ENCODE results near the gene JAZF1.

Gene JAZF1

GRCh38 chr7:28096713-28097112 lies 83.9 kb downstream of the JAZF1 start:
- CTCF ChIA-PET = interaction anchor here (0.6 to 7.9 kb wide), 17 partner anchors 9 to 901 kb away, joined by 3 to 46 read pairs (median 4); no protein-coding TSS in a partner anchor
- POLR2A ChIA-PET = interaction anchor here (0.5 to 0.6 kb wide), 2 partner anchors 28 to 874 kb away, joined by 3 to 4 read pairs; no protein-coding TSS in a partner anchor

GRCh38 chr7:28095231-28095630 lies 85.4 kb downstream of the JAZF1 start:
- Histone ChIP-seq H3K9me3 (ENCODE audit: control extremely low read depth in 1 of 5, control insufficient read depth in 4 of 5, insufficient read depth in 2 of 5, low read depth in 1 of 5, low read length in 4 of 5) (no peaks in the 10 kb centered on the region), H3K36me3 (ENCODE audit: control insufficient read depth in 4 of 4, insufficient read depth in 4 of 4, low read length in 3 of 4) (no peaks in the 10 kb centered on the region), H3K4me1 (ENCODE audit: control extremely low read depth in 1 of 4, control insufficient read depth in 4 of 4, insufficient read depth in 4 of 4, low read length in 3 of 4) (no peaks in the 10 kb centered on the region), H3K27me3 (replicated peaks in 2 of 5; ENCODE audit: control insufficient read depth in 4 of 5, insufficient read depth in 5 of 5, low read length in 4 of 5) (peaks cover 0 to 2% (median 0%) of the 10 kb centered on the region in 5 experiments), H3K4me3 (ENCODE audit: control insufficient read depth in 1 of 7, extremely low read depth in 1 of 7, insufficient read depth in 4 of 7, low read depth in 2 of 7, low read length in 6 of 7) (no peak overlapping the region), H3K27ac (ENCODE audit: insufficient read depth in 1 of 2, low read depth in 1 of 2, low read length in 2 of 2, poor library complexity in 1 of 2, severe bottlenecking in 2 of 2) (no peak overlapping the region)
- ChIA-PET POLR2A (no interaction called here), CTCF (interaction anchor here (0.6 to 7.9 kb wide), 9 partner anchors 12 to 1012 kb away, joined by 3 to 46 read pairs (median 4); no protein-coding TSS in a partner anchor)
- DNase-seq = no peak
- WGBS (ENCODE audit: insufficient coverage) = 79% methylated on average over 3 of the region's 4 CpGs

More at GRCh38 chr7:28096713-28097112, 83.9 kb downstream of the JAZF1 start:
- Histone ChIP-seq H3K4me3 (ENCODE audit: control insufficient read depth in 1 of 7, extremely low read depth in 1 of 7, insufficient read depth in 4 of 7, low read depth in 2 of 7, low read length in 6 of 7) (no peak overlapping the region), H3K4me1 (ENCODE audit: control extremely low read depth in 1 of 4, control insufficient read depth in 4 of 4, insufficient read depth in 4 of 4, low read length in 3 of 4) (no peaks in the 10 kb centered on the region), H3K27ac (ENCODE audit: insufficient read depth in 1 of 2, low read depth in 1 of 2, low read length in 2 of 2, poor library complexity in 1 of 2, severe bottlenecking in 2 of 2) (no peak overlapping the region), H3K36me3 (ENCODE audit: control insufficient read depth in 4 of 4, insufficient read depth in 4 of 4, low read length in 3 of 4) (no peaks in the 10 kb centered on the region), H3K9me3 (ENCODE audit: control extremely low read depth in 1 of 5, control insufficient read depth in 4 of 5, insufficient read depth in 2 of 5, low read depth in 1 of 5, low read length in 4 of 5) (no peaks in the 10 kb centered on the region), H3K27me3 (replicated peaks in 2 of 5; ENCODE audit: control insufficient read depth in 4 of 5, insufficient read depth in 5 of 5, low read length in 4 of 5) (peaks cover 0 to 2% (median 0%) of the 10 kb centered on the region in 5 experiments)
- peak; percentile 62 to 74 (median 64) for DNase-seq
- no CpG with 5 or more reads among the region's 3 CpGs for WGBS (ENCODE audit: insufficient coverage)

GRCh38 chr7:28093623-28094232 lies 86.9 kb downstream of the JAZF1 start:
- ChIA-PET POLR2A (no interaction called here), CTCF (interaction anchor here (0.8 to 7.9 kb wide), 7 partner anchors 9 to 1013 kb away, joined by 3 to 46 read pairs (median 4); no protein-coding TSS in a partner anchor)
- Histone ChIP-seq H3K9me3 (ENCODE audit: control extremely low read depth in 1 of 5, control insufficient read depth in 4 of 5, insufficient read depth in 2 of 5, low read depth in 1 of 5, low read length in 4 of 5) (no peaks in the 10 kb centered on the region), H3K4me3 (ENCODE audit: control insufficient read depth in 1 of 7, extremely low read depth in 1 of 7, insufficient read depth in 4 of 7, low read depth in 2 of 7, low read length in 6 of 7) (no peak overlapping the region), H3K27me3 (replicated peaks in 2 of 5; ENCODE audit: control insufficient read depth in 4 of 5, insufficient read depth in 5 of 5, low read length in 4 of 5) (peaks cover 0 to 2% (median 0%) of the 10 kb centered on the region in 5 experiments), H3K36me3 (ENCODE audit: control insufficient read depth in 4 of 4, insufficient read depth in 4 of 4, low read length in 3 of 4) (no peaks in the 10 kb centered on the region), H3K27ac (ENCODE audit: insufficient read depth in 1 of 2, low read depth in 1 of 2, low read length in 2 of 2, poor library complexity in 1 of 2, severe bottlenecking in 2 of 2) (no peak overlapping the region), H3K4me1 (ENCODE audit: control extremely low read depth in 1 of 4, control insufficient read depth in 4 of 4, insufficient read depth in 4 of 4, low read length in 3 of 4) (peaks cover 0 to 5% (median 1%) of the 10 kb centered on the region in 4 experiments)
- 78% methylated on average over 8 of the region's 9 CpGs for WGBS (ENCODE audit: insufficient coverage)
- DNase-seq = peak; percentile 48 to 64 (median 60)

- Histone ChIP-seq H3K36me3 (ENCODE audit: control insufficient read depth in 4 of 4, insufficient read depth in 4 of 4, low read length in 3 of 4) (no peaks in the 10 kb centered on the region), H3K27ac (ENCODE audit: insufficient read depth in 1 of 2, low read depth in 1 of 2, low read length in 2 of 2, poor library complexity in 1 of 2, severe bottlenecking in 2 of 2) (no peak overlapping the region), H3K9me3 (ENCODE audit: control extremely low read depth in 1 of 5, control insufficient read depth in 4 of 5, insufficient read depth in 2 of 5, low read depth in 1 of 5, low read length in 4 of 5) (no peaks in the 10 kb centered on the region), H3K4me3 (ENCODE audit: control insufficient read depth in 1 of 7, extremely low read depth in 1 of 7, insufficient read depth in 4 of 7, low read depth in 2 of 7, low read length in 6 of 7) (no peak overlapping the region), H3K27me3 (replicated peaks in 2 of 5; ENCODE audit: control insufficient read depth in 4 of 5, insufficient read depth in 5 of 5, low read length in 4 of 5) (peaks cover 0 to 4% (median 0%) of the 10 kb centered on the region in 5 experiments), H3K4me1 (ENCODE audit: control extremely low read depth in 1 of 4, control insufficient read depth in 4 of 4, insufficient read depth in 4 of 4, low read length in 3 of 4) (peaks cover 0 to 6% (median 3%) of the 10 kb centered on the region in 4 experiments)
- POLR2A ChIA-PET = no interaction called here
- WGBS (ENCODE audit: insufficient coverage) = no CpG with 5 or more reads among the region's 1 CpG
- CTCF ChIA-PET = no interaction called here
- DNase-seq = no peak
Observed at GRCh38 chr7:28091190-28091589, 89.4 kb downstream of the JAZF1 start.

GRCh38 chr7:28088901-28089714 lies 91.5 kb downstream of the JAZF1 start:
- DNase-seq = peak in 1 of 3 donors; percentile 5
- 100% methylated on average over 3 of the region's 6 CpGs for WGBS (ENCODE audit: insufficient coverage)
- Histone ChIP-seq H3K4me3 (ENCODE audit: control insufficient read depth in 1 of 7, extremely low read depth in 1 of 7, insufficient read depth in 4 of 7, low read depth in 2 of 7, low read length in 6 of 7) (no peak overlapping the region), H3K4me1 (ENCODE audit: control extremely low read depth in 1 of 4, control insufficient read depth in 4 of 4, insufficient read depth in 4 of 4, low read length in 3 of 4) (peaks cover 0 to 16% (median 3%) of the 10 kb centered on the region in 4 experiments), H3K27me3 (replicated peaks in 2 of 5; ENCODE audit: control insufficient read depth in 4 of 5, insufficient read depth in 5 of 5, low read length in 4 of 5) (peaks cover 0 to 4% (median 0%) of the 10 kb centered on the region in 5 experiments), H3K9me3 (ENCODE audit: control extremely low read depth in 1 of 5, control insufficient read depth in 4 of 5, insufficient read depth in 2 of 5, low read depth in 1 of 5, low read length in 4 of 5) (no peaks in the 10 kb centered on the region), H3K27ac (ENCODE audit: insufficient read depth in 1 of 2, low read depth in 1 of 2, low read length in 2 of 2, poor library complexity in 1 of 2, severe bottlenecking in 2 of 2) (no peak overlapping the region), H3K36me3 (ENCODE audit: control insufficient read depth in 4 of 4, insufficient read depth in 4 of 4, low read length in 3 of 4) (no peaks in the 10 kb centered on the region)
- POLR2A ChIA-PET = no interaction called here
- CTCF ChIA-PET = no interaction called here

GRCh38 chr7:28088032-28088431 lies 92.6 kb downstream of the JAZF1 start:
- H3K27ac ChIP-seq (ENCODE audit: insufficient read depth in 1 of 2, low read depth in 1 of 2, low read length in 2 of 2, poor library complexity in 1 of 2, severe bottlenecking in 2 of 2) = no peak overlapping the region
- CTCF ChIA-PET = interaction anchor here (1.0 to 3.0 kb wide), 3 partner anchors 8 to 10 kb away, joined by 3 to 9 read pairs (median 7); no protein-coding TSS in a partner anchor

More at GRCh38 chr7:28088032-28088431, 92.6 kb downstream of the JAZF1 start:
- H3K4me3 ChIP-seq (ENCODE audit: control insufficient read depth in 1 of 7, extremely low read depth in 1 of 7, insufficient read depth in 4 of 7, low read depth in 2 of 7, low read length in 6 of 7) = peak overlapping the region in 1 of 7 experiments; percentile 10
- POLR2A ChIA-PET = no interaction called here
- WGBS (ENCODE audit: insufficient coverage) = 96% methylated on average over 4 of the region's 4 CpGs
- no peaks in the 10 kb centered on the region for H3K9me3 ChIP-seq (ENCODE audit: control extremely low read depth in 1 of 5, control insufficient read depth in 4 of 5, insufficient read depth in 2 of 5, low read depth in 1 of 5, low read length in 4 of 5)
- no peak for DNase-seq
- peaks cover 0 to 4% (median 0%) of the 10 kb centered on the region in 5 experiments for H3K27me3 ChIP-seq (replicated peaks in 2 of 5; ENCODE audit: control insufficient read depth in 4 of 5, insufficient read depth in 5 of 5, low read length in 4 of 5)
- no peaks in the 10 kb centered on the region for H3K36me3 ChIP-seq (ENCODE audit: control insufficient read depth in 4 of 4, insufficient read depth in 4 of 4, low read length in 3 of 4)
- H3K4me1 ChIP-seq (ENCODE audit: control extremely low read depth in 1 of 4, control insufficient read depth in 4 of 4, insufficient read depth in 4 of 4, low read length in 3 of 4) = peaks cover 0 to 16% (median 3%) of the 10 kb centered on the region in 4 experiments
